NOMO-1 (cell line): ENCODE results near the gene SPATA25.
"Not testable (repeated sequence)": the region's sequence is repeated elsewhere in the genome, so short reads cannot be mapped to it uniquely, and the experiment has no call there.

Experiments
- DNase-seq, 2 experiments: peaks; one replicate each; lab custom pipeline; 2025; ENCODE audit not compliant: unreplicated experiment in 2 of 2; lab: John Stamatoyannopoulos, UW

The SPATA25 gene

DNA sequence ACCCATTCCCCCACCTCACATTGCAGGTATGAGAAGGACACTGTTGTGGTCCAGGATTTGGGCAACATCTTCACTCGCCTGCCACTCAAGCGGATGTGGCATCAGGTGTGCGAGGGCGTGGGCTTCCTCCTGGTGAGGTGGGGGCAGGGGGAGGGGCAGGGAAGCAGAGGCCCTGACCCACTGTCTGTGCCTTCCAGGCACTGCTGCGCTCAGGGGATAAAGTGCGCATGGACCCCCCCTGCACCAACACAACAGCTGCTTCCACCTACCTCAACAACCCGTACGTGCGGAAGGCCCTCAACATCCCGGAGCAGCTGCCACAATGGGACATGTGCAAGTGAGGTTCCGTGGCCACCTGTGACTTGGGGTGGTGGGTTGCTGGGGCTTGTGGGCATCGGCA, 7.4 kb upstream of the SPATA25 start:
- no peak for DNase-seq

- no peak for DNase-seq
Observed at GRCh38 chr20:45893831-45894230, 6.4 kb upstream of the SPATA25 start.

GRCh38 chr20:45892828-45893500, 5.5 kb upstream of the SPATA25 start:
- no peak for DNase-seq

- peak; percentile 32 to 50 for DNase-seq
Observed at GRCh38 chr20:45892049-45892825, 4.8 kb upstream of the SPATA25 start.

DNA sequence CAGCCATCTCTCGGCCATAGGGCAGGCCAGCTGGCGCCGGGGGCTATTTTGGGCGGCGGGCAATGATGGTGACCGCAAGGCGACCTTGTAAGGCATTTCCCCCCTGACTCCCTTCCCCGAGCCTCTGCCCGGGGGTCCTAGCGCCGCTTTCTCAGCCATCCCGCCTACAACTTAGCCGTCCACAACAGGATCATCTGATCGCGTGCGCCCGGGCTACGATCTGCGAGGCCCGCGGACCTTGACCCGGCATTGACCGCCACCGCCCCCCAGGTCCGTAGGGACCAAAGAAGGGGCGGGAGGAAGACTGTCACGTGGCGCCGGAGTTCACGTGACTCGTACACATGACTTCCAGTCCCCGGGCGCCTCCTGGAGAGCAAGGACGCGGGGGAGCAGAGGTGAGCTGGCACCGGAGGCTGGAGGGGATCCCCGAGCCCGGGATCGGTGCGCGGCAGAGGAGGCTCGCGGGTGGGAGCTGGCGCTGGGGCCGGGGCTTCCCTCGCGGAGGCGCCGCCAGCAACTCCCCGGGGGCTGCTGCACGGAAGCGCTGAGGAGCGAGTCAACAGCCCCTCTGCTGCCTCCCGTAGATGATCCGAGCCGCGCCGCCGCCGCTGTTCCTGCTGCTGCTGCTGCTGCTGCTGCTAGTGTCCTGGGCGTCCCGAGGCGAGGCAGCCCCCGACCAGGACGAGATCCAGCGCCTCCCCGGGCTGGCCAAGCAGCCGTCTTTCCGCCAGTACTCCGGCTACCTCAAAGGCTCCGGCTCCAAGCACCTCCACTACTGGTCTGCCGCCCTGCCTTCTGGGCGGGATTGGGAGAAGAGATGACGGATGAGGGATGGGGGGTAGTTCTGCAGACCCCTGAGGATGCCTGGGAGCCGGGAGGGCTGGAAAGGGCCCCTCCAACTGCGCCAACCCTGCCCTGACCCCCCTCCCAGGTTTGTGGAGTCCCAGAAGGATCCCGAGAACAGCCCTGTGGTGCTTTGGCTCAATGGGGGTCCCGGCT, 3.9 kb upstream of the SPATA25 start, which contains the start of the genes CTSA and NEURL2:
CTSA (plus strand) TSS at position 351 of the 999 bp plus-strand sequence; CDS start at position 585, 234 bp downstream.
NEURL2 (minus strand) TSS at position 224 of the 999 bp plus-strand sequence; CDS start at position 7, 217 bp downstream.
- peak; percentile 59 to 70 for DNase-seq

DNA sequence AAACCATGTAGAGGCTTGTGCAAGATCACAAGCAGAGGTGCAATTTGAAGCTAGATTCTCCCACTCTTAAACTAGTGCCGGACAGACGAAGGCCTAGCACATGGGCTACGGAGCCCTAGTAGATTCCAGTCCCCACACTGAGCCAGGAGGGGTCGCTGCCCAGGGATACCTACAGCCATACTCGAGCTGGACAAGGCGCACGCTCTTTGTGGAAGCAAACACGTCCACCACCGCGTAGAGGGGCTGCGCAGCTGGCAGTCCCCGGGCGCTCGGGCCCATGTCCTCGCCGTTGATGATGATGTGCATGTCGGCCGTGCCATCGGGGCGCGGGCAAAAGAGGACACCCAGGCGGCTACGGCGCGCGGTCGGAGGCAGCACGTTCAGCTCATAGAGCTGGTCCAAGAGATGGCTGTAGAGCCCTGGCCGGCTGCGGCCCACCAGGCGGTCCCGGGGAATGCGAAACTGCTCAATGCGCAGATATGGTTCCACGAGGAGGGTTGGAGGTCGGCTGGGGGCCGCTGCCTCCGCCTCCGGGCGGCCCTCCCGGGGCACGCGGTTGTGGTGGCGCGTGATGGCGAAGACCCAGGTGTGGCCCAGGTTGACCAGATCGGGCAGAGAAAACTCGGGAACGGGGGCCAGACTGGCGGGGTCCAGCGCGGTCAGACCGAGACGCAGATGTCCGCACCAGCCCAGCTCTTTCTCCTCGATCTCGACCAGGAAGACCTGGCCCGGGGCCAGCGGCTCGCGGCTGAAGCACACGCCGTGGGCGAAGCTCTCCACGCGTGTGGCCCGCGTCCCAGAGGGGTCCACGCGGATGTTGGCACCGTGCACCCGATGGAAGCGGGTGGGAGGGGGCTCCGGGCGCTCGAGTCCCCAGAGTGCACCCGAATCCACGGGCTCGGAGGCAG, 2.9 kb upstream of the SPATA25 start:
- DNase-seq = peak; percentile 33 to 54

DNA sequence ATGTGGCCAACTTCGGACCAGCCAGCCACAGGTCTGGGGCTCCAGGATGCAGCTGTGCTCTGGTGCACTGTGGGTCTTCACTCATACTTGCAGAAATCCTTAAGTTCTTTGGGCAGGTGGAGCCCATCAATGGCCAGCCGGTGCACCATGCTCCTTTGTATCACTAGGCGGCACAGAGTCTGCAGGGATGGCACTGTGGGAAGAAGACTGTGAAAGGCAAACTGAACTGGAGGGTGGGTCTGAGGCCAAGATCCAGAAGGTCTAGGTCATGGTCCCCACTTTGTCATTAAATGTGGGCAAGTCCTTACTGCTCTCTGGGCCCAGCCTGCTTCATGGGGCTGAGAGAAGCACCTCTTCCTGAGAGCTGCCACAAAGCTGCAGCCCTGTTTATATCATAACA, 1.3 kb upstream of the SPATA25 start:
- no peak for DNase-seq

GRCh38 chr20:45886590-45887345, 654 bp downstream of the SPATA25 start:
- DNase-seq = no peak

DNA sequence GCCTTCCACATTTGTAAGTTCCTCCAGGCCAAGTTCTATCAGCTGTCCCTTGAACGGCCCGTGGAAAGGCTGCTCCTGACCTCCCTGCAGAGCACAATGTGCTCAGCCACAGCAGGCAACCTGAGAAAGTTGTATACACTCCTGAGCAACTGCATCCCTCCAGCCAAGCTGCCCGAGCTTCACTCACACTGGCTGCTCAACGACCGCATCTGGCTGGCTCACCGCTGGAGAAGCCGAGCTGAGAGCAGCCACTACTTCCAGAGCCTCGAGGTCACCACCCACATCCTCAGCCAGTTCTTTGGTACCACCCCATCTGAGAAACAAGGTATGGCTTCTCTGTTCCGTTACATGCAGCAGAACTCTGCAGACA, 4.3 kb downstream of the SPATA25 start:
- no peak for DNase-seq

- no peak for DNase-seq
Observed at GRCh38 chr20:45882469-45883099, 4.8 kb downstream of the SPATA25 start.

- peak; percentile 97 to 98 for DNase-seq
Observed at GRCh38 chr20:45880988-45881788, 6.2 kb downstream of the SPATA25 start, which contains the start of gene ZSWIM1. Gene ZSWIM1, plus strand, starts transcription at chr20:45881227. Its CDS starts 1,366 bp downstream, at chr20:45882593.

DNA sequence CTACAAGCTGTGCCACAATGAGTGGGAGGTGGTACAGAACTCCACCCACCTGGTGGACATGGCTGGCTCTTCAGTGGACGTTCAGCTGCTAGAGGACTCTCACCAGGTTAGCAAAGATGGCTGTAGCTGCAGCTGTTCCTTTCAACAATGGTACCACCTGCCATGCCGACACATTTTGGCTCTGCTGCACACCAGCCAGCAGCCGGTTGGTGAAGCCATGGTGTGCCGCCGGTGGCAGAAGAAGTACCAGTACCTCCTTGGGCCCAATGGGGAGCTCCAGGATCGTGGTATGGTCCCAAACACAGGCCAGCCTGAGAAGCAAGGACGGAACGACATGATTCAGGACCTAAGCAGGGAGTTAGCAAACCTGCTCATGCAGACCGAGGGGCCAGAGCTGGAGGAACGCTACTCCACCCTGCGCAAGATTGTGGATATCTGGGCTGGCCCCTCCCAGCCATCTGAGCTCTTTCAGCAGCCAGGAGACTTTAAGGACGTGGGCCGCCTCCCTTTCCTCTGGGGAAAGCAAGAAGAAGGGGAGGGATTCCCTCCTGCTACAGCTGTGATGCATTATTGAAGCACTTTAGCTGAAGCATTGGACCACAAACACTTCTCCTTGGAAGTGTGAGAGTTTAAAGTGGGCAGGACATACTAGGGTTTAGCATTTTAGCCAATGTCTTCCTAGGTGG, 9.2 kb downstream of the SPATA25 start:
- DNase-seq = no peak

DNA sequence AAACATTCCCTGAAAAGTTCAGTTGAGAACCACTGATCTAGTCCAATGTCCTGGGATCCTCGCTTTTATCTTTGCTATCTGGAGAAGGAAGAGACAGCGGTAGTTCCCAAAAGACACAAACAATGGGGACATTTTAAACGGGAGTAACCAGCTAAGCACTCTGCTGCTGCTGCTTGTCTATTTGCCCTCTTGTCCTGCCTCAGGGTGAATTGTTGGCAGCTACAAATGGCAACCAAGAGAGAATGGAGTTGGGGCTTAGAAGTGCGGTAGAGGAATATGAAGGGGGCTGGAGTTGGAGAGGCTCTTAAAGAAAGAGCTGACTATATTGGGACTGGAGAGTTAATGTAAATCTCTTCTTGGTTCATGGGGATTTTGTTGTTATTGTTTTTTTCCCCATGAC, 12.8 kb downstream of the SPATA25 start:
- no peak for DNase-seq

DNA sequence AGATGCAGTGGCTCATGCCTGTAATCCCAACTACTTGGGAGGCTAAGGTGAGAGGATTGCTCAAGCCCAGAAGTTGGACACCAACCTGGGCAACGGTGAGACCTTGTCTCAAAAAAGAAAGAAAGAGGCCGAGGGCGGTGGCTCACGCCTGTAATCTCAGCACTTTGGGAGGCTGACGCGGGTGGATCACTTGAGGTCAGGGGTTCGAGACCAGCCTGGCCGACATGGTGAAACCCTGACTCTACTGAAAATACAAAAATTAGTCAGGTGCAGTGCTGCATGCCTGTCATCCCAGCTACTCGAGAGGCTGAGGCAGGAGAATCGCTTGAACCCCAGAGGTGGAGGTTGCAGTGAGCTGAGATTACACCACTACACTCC, 13.3 kb downstream of the SPATA25 start:
- not testable (repeated sequence) for DNase-seq

- DNase-seq = no peak
Observed at GRCh38 chr20:45873409-45874103, 13.9 kb downstream of the SPATA25 start.

DNA sequence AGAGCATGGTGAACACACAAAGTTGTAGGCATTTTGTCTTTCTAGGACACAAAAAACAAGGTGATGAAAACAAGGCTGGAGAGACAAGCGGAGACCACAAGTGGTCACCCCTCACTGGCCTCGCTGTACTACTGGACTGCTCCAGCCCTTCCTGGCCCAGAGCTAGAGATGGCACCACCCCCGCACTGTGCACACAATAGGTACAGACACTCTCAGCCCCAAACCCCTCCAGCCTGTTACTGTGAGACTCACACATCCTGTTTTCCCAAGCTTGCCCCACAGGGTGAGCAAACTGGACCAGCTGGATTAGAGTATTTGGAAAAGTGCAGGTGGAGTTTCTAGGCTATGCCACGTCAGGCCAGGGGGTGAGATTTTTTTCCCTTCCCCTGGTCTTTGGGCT, 14.8 kb downstream of the SPATA25 start:
- DNase-seq = no peak

GRCh38 chr20:45867819-45868176, 19.6 kb downstream of the SPATA25 start:
- DNase-seq = no peak
